ENCODE results near the gene CXCL3.

CXCL3 gene

GRCh38 chr4:74065115-74065642, 26.7 kb upstream of the CXCL3 start:
- DNase-seq = no peak
- Histone ChIP-seq H3K36me3 (no peaks in the 10 kb centered on the region), H3K4me3 (ENCODE audit: low read depth, low read length) (no peak overlapping the region), H3K27me3 (ENCODE audit: insufficient read depth, low read depth, severe bottlenecking) (no peaks in the 10 kb centered on the region), H3K9me3 (ENCODE audit: severe bottlenecking) (no peaks in the 10 kb centered on the region), H3K27ac (no peak overlapping the region)
- no peak for TF ChIP-seq CTCF (IDR thresholded peaks at IDR 0.05; ENCODE audit: low read depth, low read length)

GRCh38 chr4:74063859-74064258, 25.4 kb upstream of the CXCL3 start:
- no peak for DNase-seq
- Histone ChIP-seq H3K4me3 (ENCODE audit: low read depth, low read length) (no peak overlapping the region), H3K27ac (no peak overlapping the region), H3K9me3 (ENCODE audit: severe bottlenecking) (no peaks in the 10 kb centered on the region), H3K27me3 (ENCODE audit: insufficient read depth, low read depth, severe bottlenecking) (no peaks in the 10 kb centered on the region), H3K36me3 (no peaks in the 10 kb centered on the region)
- TF ChIP-seq CTCF (IDR thresholded peaks at IDR 0.05; ENCODE audit: low read depth, low read length) = no peak

- no peak overlapping the region for H3K27ac ChIP-seq
- no peak overlapping the region for H3K4me3 ChIP-seq (ENCODE audit: low read depth, low read length)
- H3K27me3 ChIP-seq (ENCODE audit: insufficient read depth, low read depth, severe bottlenecking) = no peaks in the 10 kb centered on the region
- no peak for DNase-seq
- no peaks in the 10 kb centered on the region for H3K36me3 ChIP-seq
- no peaks in the 10 kb centered on the region for H3K9me3 ChIP-seq (ENCODE audit: severe bottlenecking)
- TF ChIP-seq CTCF (IDR thresholded peaks at IDR 0.05; ENCODE audit: low read depth, low read length) = no peak
Measured at GRCh38 chr4:74062953-74063352, 24.5 kb upstream of the CXCL3 start.

- TF ChIP-seq CTCF (IDR thresholded peaks at IDR 0.05; ENCODE audit: low read depth, low read length) = no peak
- Histone ChIP-seq H3K27ac (no peak overlapping the region), H3K36me3 (no peaks in the 10 kb centered on the region), H3K9me3 (ENCODE audit: severe bottlenecking) (no peaks in the 10 kb centered on the region), H3K27me3 (ENCODE audit: insufficient read depth, low read depth, severe bottlenecking) (no peaks in the 10 kb centered on the region), H3K4me3 (ENCODE audit: low read depth, low read length) (no peak overlapping the region)
- no peak for DNase-seq
Measured at GRCh38 chr4:74061430-74061829, 22.9 kb upstream of the CXCL3 start.

GRCh38 chr4:74059161-74059829, 20.8 kb upstream of the CXCL3 start:
- TF ChIP-seq CTCF (IDR thresholded peaks at IDR 0.05; ENCODE audit: low read depth, low read length) = no peak
- Histone ChIP-seq H3K27me3 (ENCODE audit: insufficient read depth, low read depth, severe bottlenecking) (no peaks in the 10 kb centered on the region), H3K36me3 (no peaks in the 10 kb centered on the region), H3K27ac (no peak overlapping the region), H3K4me3 (ENCODE audit: low read depth, low read length) (no peak overlapping the region), H3K9me3 (ENCODE audit: severe bottlenecking) (no peaks in the 10 kb centered on the region)
- DNase-seq = no peak
